Measurements from ENCODE around the gene MDN1. TPM values are rescaled to one million over a fixed set of nuclear protein-coding genes. Genes with fewer than 3 reads are reported as not detected.
"Not testable (repeated sequence)": the region's sequence is repeated elsewhere in the genome, so short reads cannot be mapped to it uniquely, and the experiment has no call there.

MDN1 gene
- total RNA-seq, 1 donor from 2014 or later = 23.6 TPM

DNA sequence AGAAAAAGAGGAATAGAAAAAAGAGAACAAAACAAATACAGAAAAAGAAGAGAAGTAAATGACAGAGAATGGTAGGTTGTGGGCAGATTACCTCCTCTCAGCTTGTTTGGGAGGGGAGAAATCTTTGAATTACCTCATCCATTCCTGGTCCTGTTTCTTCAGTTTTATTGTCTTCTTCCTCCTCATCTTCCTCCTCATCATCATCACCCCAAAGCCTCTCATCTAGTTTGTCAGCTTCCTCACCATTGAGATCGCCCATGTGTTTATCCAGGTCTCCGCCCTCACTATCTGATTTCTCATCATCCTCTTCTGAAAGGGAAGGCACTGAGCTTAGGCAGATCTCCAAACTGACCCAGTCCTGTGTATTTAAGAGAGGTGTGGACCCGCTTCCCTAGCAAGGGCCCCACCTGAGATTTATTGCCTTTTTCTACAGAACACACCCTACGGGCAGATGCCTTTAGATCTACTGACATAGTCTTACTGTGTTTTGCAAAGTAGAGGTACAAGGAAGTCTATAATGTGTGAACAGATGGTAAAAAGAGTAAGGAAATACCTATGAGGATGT is 156.9 kb downstream of the MDN1 start:
- no peak for DNase-seq (ENCODE audit: extremely low read depth, low read depth, low spot score)

DNA sequence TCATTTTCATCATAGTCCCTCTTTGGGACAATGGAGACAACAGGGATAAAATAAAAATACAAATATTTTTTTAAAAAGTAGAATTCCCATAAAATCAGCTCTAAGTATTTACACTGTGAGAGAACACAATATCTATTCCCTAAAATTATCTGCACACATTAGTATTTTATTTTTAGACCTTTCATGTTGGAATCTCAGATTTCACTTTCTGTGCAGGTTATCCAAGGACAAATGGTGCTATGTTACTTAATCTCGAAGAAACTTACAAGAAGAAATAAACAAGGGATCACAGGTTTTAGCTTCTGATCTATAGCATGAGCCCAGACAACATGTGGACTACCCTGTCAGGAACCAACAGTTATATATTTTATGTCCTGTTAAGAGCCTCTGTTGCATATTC is 158.0 kb downstream of the MDN1 start:
- no peak for DNase-seq (ENCODE audit: extremely low read depth, low read depth, low spot score)

DNA sequence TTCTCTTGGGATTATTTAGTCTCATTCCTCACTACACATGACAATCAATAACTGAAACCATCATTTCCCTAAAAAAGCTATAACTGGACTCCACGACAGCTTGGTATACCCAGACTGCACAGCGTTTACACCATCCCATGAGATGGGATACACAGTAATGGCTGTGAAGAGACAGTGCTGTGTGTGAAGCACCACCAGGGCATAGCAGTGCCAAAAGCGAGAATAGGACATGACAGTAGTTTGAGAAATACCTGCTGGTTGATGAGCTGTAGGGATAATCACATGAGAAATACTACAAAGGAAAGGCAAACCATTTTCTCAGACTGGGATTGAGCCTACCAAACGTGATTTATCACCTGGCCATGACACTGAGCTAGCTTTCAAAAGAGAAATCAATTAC is 158.6 kb downstream of the MDN1 start:
- no peak for DNase-seq (ENCODE audit: extremely low read depth, low read depth, low spot score)

DNA sequence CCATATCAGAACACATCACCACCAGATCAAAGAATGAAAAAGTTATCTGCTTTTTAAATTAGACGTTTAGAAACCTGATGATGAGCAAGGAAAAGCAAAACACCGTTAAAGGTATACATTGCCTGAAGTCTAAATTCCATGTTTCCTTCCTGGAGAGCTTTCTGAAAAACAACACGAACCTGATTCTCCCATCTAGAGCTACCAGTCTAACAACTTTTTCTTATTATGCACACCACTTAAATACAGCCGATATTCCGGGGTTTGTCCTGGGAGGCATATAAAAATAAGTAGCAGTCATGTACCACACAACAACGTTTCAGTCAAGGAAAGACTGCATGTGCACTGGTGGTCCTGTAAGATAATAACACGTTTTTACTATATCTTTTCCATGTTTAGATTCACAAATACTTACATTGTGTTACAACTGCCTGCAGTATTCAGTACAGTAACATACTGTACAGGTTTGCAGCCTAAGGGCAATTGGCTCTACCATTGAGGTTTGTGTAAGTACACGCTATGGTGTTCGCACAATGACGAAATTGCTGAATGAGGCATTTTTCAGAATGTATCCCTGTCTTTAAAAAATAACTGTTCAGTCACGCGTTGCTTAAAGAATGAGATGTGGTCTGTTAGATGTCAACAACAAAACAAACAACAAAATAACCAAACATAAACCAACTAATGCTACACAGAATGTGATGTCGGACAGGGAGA is 162.0 kb downstream of the MDN1 start:
- no peak for DNase-seq (ENCODE audit: extremely low read depth, low read depth, low spot score)

DNA sequence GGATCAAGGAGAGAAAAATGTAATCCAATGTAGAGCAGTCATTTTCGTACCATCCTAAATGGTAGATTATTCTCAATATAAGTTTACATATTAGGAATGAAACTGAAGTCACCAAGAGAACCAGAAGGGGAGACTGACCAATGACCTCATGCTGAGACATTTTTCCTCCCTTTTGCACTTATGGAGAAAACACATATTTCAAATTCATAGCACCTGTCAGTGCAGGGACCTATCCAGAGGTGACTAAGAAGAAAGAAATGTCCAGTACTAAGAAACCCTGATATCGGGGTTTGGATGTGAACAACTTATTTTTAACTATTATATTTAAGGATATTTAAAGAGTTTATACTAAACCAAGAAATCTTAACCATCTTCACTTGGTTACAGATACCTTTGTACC is 164.5 kb downstream of the MDN1 start:
- DNase-seq (ENCODE audit: extremely low read depth, low read depth, low spot score) = no peak

DNA sequence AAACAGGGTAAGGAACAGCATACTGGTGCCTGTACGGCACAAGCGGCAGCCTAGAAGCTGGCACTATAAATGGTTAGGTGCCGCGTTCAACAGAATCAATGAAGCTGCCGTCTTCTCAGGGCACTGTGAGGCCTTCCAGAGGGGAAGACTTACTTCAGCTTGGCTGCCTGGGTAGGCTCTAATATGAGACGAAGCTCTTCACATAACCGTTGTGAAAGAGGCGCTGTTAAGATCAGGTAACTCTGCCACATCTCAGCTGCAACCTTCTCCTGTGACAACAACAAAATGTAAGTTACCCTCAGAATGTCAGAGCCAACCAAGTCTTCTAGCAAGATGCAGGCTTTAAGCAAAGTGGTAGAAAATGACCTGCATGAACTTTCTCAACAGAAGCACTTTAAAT is 169.0 kb downstream of the MDN1 start:
- DNase-seq (ENCODE audit: extremely low read depth, low read depth, low spot score) = no peak

DNA sequence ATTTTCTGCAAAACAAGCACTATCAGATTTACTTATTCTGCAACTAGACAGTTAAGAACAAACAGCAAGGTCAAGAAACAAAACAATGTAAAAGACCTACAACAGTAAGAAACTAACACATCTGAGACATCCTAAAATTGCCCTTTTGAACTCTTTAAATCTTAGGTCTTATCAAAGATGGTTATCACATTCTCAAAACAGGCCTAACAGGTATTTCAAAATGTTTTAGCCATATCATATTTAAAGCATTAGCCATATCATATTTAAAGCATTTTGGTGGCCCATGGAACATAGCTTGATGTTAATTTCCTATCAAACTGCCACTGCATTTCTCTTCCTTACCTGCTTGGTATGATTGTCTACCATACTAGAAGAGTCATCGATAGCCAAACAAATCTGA is 169.9 kb downstream of the MDN1 start:
- no peak for DNase-seq (ENCODE audit: extremely low read depth, low read depth, low spot score)

DNA sequence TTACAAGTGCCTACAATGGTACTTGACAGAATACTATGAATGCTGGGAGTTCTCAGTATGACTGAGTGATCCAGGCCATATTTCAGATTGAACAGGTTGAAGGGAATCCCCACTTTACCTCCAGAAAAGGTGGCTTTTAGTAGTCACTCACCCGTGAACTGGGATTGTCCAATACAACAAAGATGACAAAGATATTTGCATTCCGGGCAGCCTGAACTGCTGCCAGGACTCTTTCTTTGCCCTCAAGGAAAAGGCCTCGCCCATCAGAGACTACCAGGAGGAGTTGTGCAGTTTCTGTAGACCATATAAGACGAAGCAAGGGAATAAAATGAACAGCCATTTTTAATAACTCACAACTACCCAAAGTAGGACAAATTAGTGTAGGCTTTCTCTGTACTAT is 174.7 kb downstream of the MDN1 start:
- no peak for DNase-seq (ENCODE audit: extremely low read depth, low read depth, low spot score)

DNA sequence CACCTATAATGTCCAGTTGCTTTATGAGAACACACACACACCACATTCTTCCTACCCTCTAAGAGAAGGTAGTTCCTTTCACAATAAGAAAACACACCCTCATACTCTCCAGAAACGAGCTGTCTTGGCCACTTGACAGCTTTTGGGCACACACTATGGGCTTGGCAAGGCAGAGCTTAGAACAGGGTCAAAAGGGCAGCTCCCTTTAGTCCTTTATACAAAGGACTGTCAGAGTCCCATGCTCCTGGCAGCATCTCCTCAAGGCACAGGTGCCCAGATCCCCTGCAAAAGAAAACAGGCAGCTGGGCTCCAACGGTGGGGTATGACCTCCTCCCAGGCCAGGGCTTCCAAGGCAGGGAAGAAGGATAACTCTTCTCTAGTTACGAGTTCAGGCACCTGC is 176.2 kb downstream of the MDN1 start:
- no peak for DNase-seq (ENCODE audit: extremely low read depth, low read depth, low spot score)

DNA sequence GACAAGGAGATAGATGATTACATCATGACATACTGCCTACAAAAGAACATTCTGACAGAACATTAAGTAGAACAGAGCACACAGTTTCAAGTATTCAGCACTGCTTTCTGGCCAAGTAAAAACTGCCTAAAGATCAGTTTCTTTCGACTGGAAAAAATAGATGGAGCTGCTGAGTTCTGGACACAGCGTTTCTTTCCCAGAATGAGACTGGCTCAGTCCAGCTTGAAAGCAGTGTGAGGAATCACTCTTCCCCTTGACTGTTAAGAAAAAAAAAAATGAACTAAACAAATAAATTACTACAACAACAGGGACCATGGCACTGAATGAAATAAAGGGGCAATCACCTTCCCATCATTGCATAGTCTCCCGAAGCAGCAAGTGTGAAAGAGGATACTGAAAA is 176.6 kb downstream of the MDN1 start:
- no peak for DNase-seq (ENCODE audit: extremely low read depth, low read depth, low spot score)

DNA sequence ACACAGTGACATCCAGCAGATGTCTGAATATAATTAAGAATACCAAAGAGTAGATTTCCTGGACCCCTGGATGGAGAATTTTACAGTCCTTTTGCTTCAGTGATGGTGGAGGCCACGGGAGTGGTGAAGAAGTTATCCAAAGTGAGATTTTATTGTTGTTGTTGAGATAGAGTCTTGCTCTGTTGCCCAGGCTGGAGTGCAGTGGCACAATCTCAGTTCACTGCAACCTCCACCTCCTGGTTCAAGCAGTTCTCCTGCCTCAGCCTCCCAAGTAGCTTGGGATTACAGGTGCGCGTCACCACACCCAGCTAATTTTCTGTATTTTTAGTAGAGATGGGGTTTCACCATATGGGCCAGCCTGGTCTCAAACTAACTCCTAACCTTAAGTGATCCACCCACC is 178.0 kb downstream of the MDN1 start:
- DNase-seq (ENCODE audit: extremely low read depth, low read depth, low spot score) = not testable (repeated sequence)

DNA sequence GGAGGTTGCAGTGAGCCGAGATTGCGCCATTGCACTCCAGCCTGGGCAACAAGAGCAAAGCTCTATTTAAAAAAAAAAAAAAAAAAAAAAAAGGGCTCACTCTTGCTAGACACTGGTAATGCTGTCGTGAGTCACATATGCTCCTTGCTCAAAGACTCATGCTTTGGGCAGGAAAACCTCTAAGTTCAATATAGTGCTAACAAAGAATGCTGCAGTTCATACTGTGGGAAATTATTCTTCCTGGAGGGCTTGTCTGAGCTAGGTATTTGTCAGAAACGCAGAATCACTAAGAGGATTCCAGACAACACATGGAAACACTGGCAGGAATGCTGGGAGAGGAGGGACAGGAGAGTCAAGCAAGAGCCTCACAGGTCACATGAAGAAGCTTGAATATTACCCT is 178.8 kb downstream of the MDN1 start:
- no peak for DNase-seq (ENCODE audit: extremely low read depth, low read depth, low spot score)

DNA sequence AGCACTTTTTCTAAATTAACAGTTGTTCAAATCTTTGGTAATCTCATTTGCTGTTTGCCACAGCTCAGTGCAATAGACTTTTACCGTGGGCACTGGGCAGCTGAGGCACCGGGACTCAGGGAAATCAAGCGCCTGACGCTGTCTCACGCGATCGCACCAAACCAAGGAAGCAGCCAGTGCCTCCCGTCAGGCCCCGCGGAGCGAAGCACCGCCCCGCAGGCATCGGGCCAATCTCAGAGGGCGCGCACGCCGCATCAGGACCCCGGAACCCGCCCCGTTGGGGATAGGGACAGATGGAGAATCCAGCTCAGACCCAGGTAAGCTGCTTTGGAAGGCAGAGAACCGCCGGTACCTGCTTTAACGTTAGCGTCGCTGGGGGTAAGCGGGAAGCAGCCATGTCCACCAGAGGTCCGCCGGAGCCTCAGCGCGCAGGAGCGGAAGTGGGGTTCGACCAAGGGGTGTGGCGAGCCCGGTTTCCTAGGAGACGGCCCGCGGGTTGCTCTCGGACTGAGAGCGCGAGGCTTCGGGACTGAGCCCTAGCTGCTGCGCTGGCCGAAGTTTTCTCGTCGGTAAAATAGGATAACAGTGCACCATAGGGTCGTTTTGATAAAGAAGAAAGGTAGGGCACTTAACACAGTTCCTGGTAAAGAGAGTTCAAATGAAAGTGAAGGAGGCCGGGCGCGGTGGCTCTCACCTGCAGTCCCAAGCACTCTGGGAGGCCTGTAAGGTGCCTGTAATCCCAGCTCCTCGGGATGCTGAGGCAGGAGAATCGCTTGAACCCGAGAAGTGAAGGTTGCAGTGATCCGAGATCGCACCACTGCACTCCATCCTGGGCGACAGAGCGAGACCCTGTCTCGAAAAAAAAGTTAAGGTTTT is 181.0 kb downstream of the MDN1 start, which contains the start of gene LYRM2:
TSS of gene LYRM2 (minus strand) at position 428 of the 876 bp plus-strand sequence. CDS start at position 397, 31 bp downstream.
- DNase-seq (ENCODE audit: extremely low read depth, low read depth, low spot score) = peak; percentile 58

DNA sequence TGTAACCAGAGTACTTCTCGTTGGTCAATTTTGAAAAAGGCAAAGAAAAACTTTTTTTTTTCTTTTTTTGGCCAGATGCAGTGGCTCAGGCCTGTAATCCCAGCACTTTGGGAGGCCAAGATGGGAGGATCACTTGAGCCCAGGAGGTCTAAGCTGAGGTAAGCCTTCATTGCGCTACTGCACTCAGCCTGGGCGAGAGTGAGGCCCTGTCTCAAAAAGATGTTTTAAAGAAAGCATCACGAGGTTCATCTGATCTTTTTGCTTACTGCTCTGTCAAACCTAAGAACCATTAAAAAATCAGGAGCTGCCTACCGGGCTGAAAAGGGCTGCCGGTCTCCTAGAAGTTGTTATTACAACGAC is 181.7 kb downstream of the MDN1 start:
- no peak for DNase-seq (ENCODE audit: extremely low read depth, low read depth, low spot score)

DNA sequence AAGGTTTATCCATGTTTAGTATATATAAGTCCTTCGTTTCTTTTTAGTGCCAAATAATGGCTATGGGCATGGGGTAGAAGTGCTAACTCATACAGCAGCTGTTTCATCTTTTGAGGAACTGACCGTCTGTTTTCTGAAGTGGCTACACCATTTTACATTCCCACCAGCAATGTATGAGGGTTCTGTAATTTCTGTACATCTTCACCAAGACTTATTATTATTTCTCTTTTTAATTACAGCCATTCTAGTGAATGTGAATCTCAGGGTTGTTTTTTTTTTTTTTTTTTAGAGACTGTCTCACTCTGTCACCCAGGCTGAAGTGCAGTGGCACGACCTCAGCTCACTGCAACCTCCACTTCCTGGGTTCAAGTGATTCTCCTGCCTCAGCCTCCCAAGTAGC is 183.2 kb downstream of the MDN1 start:
- not testable (repeated sequence) for DNase-seq (ENCODE audit: extremely low read depth, low read depth, low spot score)

DNA sequence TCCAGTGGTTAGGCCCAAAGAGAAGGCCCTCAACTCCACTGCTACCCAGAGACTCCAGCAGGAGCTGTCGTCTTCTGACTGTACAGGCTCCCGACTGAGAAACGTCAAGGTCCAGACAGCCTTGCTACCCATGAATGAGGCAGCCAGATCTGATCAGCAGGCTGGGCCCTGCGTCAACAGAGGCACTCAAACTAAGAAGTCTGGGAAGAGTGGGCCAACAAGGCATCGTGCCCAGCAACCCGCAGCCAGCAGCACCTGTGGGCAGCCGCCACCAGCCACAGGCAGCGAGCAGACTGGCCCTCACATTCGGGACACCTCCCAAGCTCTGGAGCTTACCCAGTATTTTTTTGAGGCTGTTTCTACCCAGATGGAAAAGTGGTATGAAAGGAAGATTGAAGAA is 189.1 kb downstream of the MDN1 start:
- DNase-seq (ENCODE audit: extremely low read depth, low read depth, low spot score) = no peak

DNA sequence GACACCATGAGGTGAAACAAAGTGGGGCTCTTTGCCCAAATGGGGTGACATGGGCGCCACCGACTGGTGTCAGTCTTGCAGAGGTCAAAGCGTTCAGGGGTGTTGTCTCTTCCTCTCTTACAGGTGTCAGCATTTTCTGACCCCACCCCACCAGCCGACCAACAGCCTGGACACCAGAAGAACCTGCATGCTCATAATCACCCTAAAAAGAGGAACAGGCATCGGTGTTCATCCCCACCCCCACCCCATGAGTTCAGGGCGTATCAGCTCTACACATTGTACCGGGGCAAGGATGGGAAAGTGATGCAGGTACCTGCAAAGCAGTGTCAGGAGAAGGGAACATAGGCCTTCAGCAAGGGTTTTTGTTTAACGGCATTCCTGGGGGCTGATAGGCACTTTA is 195.8 kb downstream of the MDN1 start:
- DNase-seq (ENCODE audit: extremely low read depth, low read depth, low spot score) = no peak

DNA sequence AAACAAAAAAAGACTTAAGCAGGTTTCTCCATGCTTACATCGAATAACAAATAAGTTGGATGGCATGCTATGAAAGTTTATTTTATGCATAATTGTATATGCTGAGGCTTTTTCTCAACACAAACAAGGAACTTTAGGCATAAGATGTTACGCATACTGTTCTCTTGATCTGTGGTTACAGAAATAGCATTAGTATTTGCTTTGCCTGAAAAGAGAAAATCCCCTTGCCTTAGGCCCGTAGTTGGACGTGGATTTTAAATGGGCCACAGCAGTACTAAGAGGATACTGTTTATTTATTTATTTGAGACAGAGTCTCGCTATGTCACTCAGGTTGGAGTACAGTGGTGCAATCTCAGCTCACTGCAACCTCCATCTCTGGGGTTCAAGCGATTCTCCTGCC is 200.0 kb downstream of the MDN1 start:
- no peak for DNase-seq (ENCODE audit: extremely low read depth, low read depth, low spot score)

DNA sequence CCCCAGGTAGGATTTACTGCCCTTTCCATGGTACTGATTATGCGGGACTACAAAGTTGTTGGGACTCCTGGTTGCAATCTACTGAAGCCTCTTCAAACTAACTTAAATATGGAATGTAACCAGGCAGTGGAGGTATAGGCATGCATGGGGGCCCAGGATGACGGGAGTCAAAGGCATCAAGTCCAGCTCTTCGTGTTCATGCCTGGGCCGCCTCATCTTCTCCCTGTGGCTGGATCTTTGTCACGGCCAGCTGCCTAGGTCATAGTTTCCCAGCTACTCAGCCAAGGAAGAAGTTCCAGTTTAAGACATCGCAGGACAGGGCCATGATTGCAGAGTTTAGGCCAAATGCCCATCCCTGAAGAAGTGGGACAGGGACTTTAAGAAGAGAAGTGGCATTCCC is 201.6 kb downstream of the MDN1 start:
- DNase-seq (ENCODE audit: extremely low read depth, low read depth, low spot score) = no peak

DNA sequence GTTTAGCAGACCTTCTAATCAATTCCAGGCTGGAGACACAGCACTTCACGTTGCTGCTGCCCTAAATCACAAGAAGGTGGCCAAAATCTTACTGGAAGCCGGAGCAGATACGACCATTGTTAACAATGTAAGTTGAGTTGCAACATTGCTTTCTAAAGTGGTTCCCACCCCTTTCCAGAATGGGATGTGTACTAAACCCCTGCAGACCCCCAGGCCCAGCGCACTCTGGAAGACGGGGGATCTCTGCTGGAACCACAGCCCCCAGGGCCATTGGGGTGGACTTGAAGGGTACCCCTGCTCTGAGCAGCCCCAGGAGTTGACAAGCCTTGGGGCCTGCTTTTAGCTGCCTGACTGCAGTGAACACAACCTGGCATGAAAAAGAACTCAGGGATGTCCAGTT is 203.1 kb downstream of the MDN1 start:
- DNase-seq (ENCODE audit: extremely low read depth, low read depth, low spot score) = no peak

DNA sequence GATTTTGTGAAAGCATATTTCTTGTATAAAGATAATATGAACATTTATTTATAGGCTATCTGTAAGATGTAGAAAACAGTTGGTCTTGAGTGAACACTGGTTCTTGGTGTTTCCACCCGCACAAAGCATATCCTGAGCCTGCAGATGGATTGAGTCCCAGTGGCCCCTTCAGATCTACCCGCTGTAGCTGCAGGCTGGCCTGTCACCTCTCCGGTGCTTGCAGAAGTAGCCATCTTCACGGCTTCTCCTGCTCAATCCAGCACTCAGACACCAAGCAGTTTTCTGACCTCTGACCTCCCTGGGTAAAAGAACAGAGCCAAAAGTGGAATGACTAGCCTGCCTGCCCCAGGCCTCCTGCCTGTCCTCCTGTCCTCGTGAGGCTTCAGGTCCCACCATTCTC is 203.7 kb downstream of the MDN1 start:
- DNase-seq (ENCODE audit: extremely low read depth, low read depth, low spot score) = no peak

DNA sequence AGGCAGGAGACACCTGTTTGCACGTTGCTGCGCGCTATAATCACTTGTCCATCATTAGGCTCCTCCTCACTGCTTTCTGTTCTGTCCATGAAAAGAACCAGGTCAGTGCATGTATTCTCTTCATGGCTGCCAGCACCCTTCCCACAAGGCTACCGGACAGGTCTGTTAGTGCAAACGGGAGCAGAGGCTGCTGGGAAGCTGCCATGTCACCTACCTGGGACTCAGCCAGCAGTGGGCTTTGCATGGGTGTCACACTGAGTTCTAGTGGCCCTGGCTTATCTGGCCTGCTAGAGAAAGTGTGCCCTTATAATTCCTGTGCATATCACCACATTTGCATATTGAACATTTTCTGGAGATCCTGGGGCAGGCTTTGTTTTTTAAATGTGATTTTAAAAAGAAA is 205.8 kb downstream of the MDN1 start:
- no peak for DNase-seq (ENCODE audit: extremely low read depth, low read depth, low spot score)

Measured in glomerular endothelial cell (primary cell).